K562 (cell line): ENCODE results near the gene WDR54. TPM values are rescaled to one million over a fixed set of nuclear protein-coding genes. Genes with fewer than 3 reads are reported as not detected.

ENCODE experiments used
- CREM ChIP-seq: IDR thresholded peaks from 2 replicates; pipeline ENCODE4 v1.6.1; 2014; ENCODE audit warnings: antibody characterized with exemption, low read depth
- ELF2 ChIP-seq: fragments of 250-450 bp; sonication (Bioruptor Pico); IDR thresholded peaks from 2 replicates; pipeline ENCODE4 v1.5.0; 2021; ENCODE audit warnings: mild to moderate bottlenecking
- ERF ChIP-seq: fragments of 450-650 bp; formaldehyde crosslinking; IDR thresholded peaks from 2 replicates; pipeline ENCODE4 v1.4.0; 2020; ENCODE audit warnings: mild to moderate bottlenecking, mixed read lengths
- FOXK2 ChIP-seq, 2 experiments: fragments of 450-650 bp; IDR thresholded peaks in 1 of 2; conservative IDR thresholded peaks in 1 of 2; 2 replicates each; pipeline ENCODE4 v1.6.1; 2016; ENCODE audit warnings: low read depth in 2 of 2, mild to moderate bottlenecking in 1 of 2
- GTF2A2 ChIP-seq: IDR thresholded peaks from 2 replicates; pipeline ENCODE4 v1.6.1; 2016; ENCODE audit warnings: mild to moderate bottlenecking, missing genetic modification characterization, missing compliant biosample characterization
- HDGF ChIP-seq: fragments of 450-650 bp; IDR thresholded peaks from 2 replicates; pipeline ENCODE4 v1.6.1; 2016
- MBD2 ChIP-seq: sonication (generic); IDR thresholded peaks from 2 replicates; pipeline ENCODE4 v1.6.1; 2016; ENCODE audit warnings: low read depth, borderline replicate concordance
- MEIS2 ChIP-seq: fragments of 450-650 bp; IDR thresholded peaks from 2 replicates; pipeline ENCODE4 v1.6.1; 2014; ENCODE audit warnings: mild to moderate bottlenecking; ENCODE audit not compliant: partially characterized antibody
- MTA3 ChIP-seq: fragments of 450-650 bp; formaldehyde crosslinking; IDR thresholded peaks from 2 replicates; pipeline ENCODE4 v1.6.1; 2017; ENCODE audit warnings: mild to moderate bottlenecking, borderline replicate concordance
- NELFE ChIP-seq: IDR thresholded peaks from 2 replicates; pipeline ENCODE4 v1.6.1; 2011; ENCODE audit warnings: mild to moderate bottlenecking; ENCODE audit not compliant: insufficient read depth, insufficient read length
- NKRF ChIP-seq: fragments of 450-650 bp; IDR thresholded peaks from 2 replicates; pipeline ENCODE4 v1.6.1; 2016; ENCODE audit warnings: borderline replicate concordance
- NRF1 ChIP-seq, 2 experiments: fragments of 450-650 bp; IDR thresholded peaks in 1 of 2; conservative IDR thresholded peaks in 1 of 2; 2 replicates each; pipeline ENCODE4 v1.6.1; 2014; ENCODE audit warnings: mild to moderate bottlenecking in 2 of 2
- PHB2 ChIP-seq: fragments of 450-650 bp; IDR thresholded peaks from 2 replicates; pipeline ENCODE4 v1.6.1; 2017; ENCODE audit warnings: low read depth
- PHF21A ChIP-seq: fragments of 450-650 bp; IDR thresholded peaks from 2 replicates; pipeline ENCODE4 v1.6.1; 2017; ENCODE audit warnings: low read depth, borderline replicate concordance
- RBM25 ChIP-seq: fragments of 200-400 bp; formaldehyde crosslinking; IDR thresholded peaks from 2 replicates; pipeline ENCODE4 v1.6.1; 2018; ENCODE audit warnings: low read length, low read depth, moderate library complexity; ENCODE audit not compliant: severe bottlenecking
- SAP30 ChIP-seq: fragments of 200-600 bp; sonication (generic); IDR thresholded peaks from 2 replicates; pipeline ENCODE4 v1.6.1; 2012; ENCODE audit warnings: borderline replicate concordance, low read depth, mild to moderate bottlenecking, moderate library complexity, low read length, control low read depth, inconsistent platforms; ENCODE audit not compliant: insufficient read depth, poor library complexity, severe bottlenecking
- SNIP1 ChIP-seq: fragments of 450-650 bp; IDR thresholded peaks from 2 replicates; pipeline ENCODE4 v1.7.1; 2017; ENCODE audit warnings: low read depth, mild to moderate bottlenecking
- USF2 ChIP-seq: sonication (generic); formaldehyde crosslinking; IDR thresholded peaks from 2 replicates; pipeline ENCODE4 v1.5.0; 2020; ENCODE audit warnings: missing genetic modification reagents
- YY1 ChIP-seq, 3 experiments: IDR thresholded peaks; 2 replicates each; pipeline ENCODE4 v1.6.1; 2011; ENCODE audit warnings: low read length in 2 of 3, mild to moderate bottlenecking in 2 of 3, moderate library complexity in 2 of 3, borderline replicate concordance in 1 of 3, control low read depth in 1 of 3, low read depth in 1 of 3; ENCODE audit not compliant: insufficient read depth in 3 of 3, insufficient replicate concordance in 2 of 3, control insufficient read depth in 1 of 3, insufficient read length in 1 of 3; ENCODE audit errors: extremely low read depth in 1 of 3
- ZNF740 ChIP-seq, 3 experiments: fragments of 200-800 bp in 1 of 3; sonication (Bioruptor generic) in 1 of 3; sonication (generic) in 1 of 3; formaldehyde crosslinking in 1 of 3; IDR thresholded peaks; 2 replicates each; pipeline versions ENCODE4 v1.6.1 to v1.8.0; 2016 to 2022; ENCODE audit warnings: mild to moderate bottlenecking in 2 of 3, missing compliant biosample characterization in 2 of 3, missing genetic modification characterization in 2 of 3, missing genetic modification reagents in 1 of 3
- polyA plus RNA-seq, 8 experiments: library from polyadenylated mRNA; depleted of rRNA in 4 of 8; stranded (reverse) in 5 of 8; unstranded in 3 of 8; fragments of >200 nt; fragmentation: Nextera tagmentation in 2 of 8; fragmentation: Illumina TruSeq in 1 of 8; extraction: Ambion mirVana in 2 of 8; extraction: Trizol in 1 of 8; gene quantifications; 2 replicates each; pipeline versions ENCODE4 v1.2.1 to v1.2.3, GENCODE V29; 2011 to 2014; ENCODE audit warnings: inconsistent platforms in 1 of 8, missing spikeins in 1 of 8
- total RNA-seq, 7 experiments: library from RNA; depleted of rRNA in 6 of 7; stranded (reverse); fragments of >200 nt in 6 of 7; fragmentation: Illumina TruSeq in 2 of 7; extraction: Trizol in 2 of 7; gene quantifications; 2 replicates each; pipeline versions ENCODE4 v1.2.1 to v1.2.3, GENCODE V29; 2011 to 2021; ENCODE audit warnings: low replicate concordance in 1 of 7
- TF ChIP-seq, protein P1 (sequence below): fragments of 250-450 bp; sonication (Bioruptor Pico); IDR thresholded peaks from 2 replicates; pipeline ENCODE4 v1.8.0; 2021; ENCODE audit warnings: mild to moderate bottlenecking, moderate library complexity

The WDR54 gene
- total and polyA plus RNA-seq, 9 of the 15 experiments (the other 6 are each of a cell fraction or from before 2014, with no cell fraction given) = 5.2 to 15.2 (median 7.4) TPM

DNA sequence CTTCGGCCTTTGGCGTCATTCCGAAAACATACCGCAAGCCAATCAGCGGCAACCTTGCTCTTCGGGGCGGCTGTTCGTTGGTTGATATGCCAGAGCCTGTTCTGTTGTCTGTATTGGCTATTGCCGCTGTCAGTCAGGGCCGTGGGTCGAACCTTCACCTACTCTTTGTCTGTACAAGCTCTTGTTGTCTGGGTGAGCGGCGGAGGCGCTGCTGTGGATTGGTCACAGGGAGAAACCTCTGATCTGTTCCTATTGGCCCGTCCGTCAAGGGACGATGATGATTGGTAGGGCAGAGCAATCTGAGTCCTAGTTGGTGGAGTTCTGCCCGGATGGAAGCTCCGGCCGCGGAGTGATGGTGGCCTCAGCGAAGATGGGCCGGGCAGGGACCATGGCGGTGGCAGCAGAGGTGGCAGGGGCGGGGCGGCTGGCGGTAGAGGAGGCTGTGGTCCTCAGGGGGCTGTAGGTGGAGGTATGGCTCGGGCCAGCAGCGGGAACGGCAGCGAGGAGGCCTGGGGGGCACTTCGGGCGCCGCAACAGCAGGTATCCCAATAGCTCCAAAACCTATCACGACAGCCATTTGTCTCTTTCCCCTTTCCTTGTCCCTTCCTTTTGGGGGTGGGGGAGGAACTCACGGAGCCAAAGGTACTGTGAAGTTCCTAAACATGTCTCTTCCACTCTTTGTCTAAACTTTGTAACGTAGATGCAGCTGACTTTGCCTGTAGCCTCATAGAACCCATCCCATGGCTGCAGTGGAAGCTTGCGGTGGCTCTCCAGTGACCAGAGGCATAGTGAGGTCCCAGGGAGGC, 36.8 kb downstream of the WDR54 start, which contains the start of gene WBP1 (continued):
- no peak for TF ChIP-seq ZNF740 (CRISPR knock-in tag; IDR thresholded peaks at IDR 0.05)
- no peak for TF ChIP-seq ZNF740 (tag; IDR thresholded peaks at IDR 0.05)
- TF ChIP-seq, protein P1, sequence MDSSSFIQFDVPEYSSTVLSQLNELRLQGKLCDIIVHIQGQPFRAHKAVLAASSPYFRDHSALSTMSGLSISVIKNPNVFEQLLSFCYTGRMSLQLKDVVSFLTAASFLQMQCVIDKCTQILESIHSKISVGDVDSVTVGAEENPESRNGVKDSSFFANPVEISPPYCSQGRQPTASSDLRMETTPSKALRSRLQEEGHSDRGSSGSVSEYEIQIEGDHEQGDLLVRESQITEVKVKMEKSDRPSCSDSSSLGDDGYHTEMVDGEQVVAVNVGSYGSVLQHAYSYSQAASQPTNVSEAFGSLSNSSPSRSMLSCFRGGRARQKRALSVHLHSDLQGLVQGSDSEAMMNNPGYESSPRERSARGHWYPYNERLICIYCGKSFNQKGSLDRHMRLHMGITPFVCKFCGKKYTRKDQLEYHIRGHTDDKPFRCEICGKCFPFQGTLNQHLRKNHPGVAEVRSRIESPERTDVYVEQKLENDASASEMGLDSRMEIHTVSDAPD (CRISPR knock-in tag) = no peak
- TF ChIP-seq NKRF = no peak
- TF ChIP-seq MTA3 = peak; percentile 45; the same call in 1 of the 2 replicates
- TF ChIP-seq ERF (CRISPR knock-in tag) = no peak
- TF ChIP-seq FOXK2 (conservative IDR thresholded peaks at IDR 0.05 in 1 of 2, IDR thresholded peaks at IDR 0.05 in 1 of 2; ENCODE audit: low read depth in 2 of 2) = peak; percentile 77 to 86; a peak in 3 of 4 replicates
- peak; percentile 58 to 65 for TF ChIP-seq NRF1 (conservative IDR thresholded peaks at IDR 0.05 in 1 of 2, IDR thresholded peaks at IDR 0.05 in 1 of 2)
- no peak for TF ChIP-seq PHF21A
- no peak for TF ChIP-seq SNIP1
- no peak for TF ChIP-seq HDGF
- TF ChIP-seq CREM = peak; percentile 46; the same call in 1 of the 2 replicates
- TF ChIP-seq USF2 = no peak
- no peak for TF ChIP-seq NELFE
- TF ChIP-seq MEIS2 = peak; percentile 58
- no peak for TF ChIP-seq GTF2A2 (tag)
- TF ChIP-seq SAP30 = no peak
- no peak for TF ChIP-seq PHB2
- TF ChIP-seq RBM25 = peak; percentile 85
- 0 out of 2 replicates have a peak, but pooled peaks have one; percentile 28 for TF ChIP-seq ELF2 (CRISPR knock-in tag)
- peak; percentile 94 for TF ChIP-seq MBD2
- peak in 1 of 3 experiments; percentile 49 for TF ChIP-seq YY1 (IDR thresholded peaks at IDR 0.05; ENCODE audit: borderline replicate concordance in 1 of 3, control insufficient read depth in 1 of 3, extremely low read depth in 1 of 3, insufficient read depth in 3 of 3, insufficient read length in 1 of 3, insufficient replicate concordance in 2 of 3, low read depth in 1 of 3, low read length in 2 of 3)
